ENCODE measurements around the gene PACS1.

- TF ChIP-seq CTCF (conservative IDR thresholded peaks at IDR 0.05): no peak
- TF ChIP-seq ZFX (IDR thresholded peaks at IDR 0.05): no peak
Observed at GRCh38 chr11:66089067-66089466, 19.0 kb downstream of the PACS1 start.
